GM21447 (cell line): ENCODE data around the gene SP140.

Source experiments
- ATAC-seq: cut with Tn5 transposase; IDR thresholded peaks from one replicate; pipeline ENCODE4 v1.9.1; 2021; ENCODE audit not compliant: unreplicated experiment

SP140 gene

GRCh38 chr2:230362030-230362691 is 136.6 kb downstream of the SP140 start:
- no peak for ATAC-seq
